ENCODE measurements around the gene JMJD1C.

DNA sequence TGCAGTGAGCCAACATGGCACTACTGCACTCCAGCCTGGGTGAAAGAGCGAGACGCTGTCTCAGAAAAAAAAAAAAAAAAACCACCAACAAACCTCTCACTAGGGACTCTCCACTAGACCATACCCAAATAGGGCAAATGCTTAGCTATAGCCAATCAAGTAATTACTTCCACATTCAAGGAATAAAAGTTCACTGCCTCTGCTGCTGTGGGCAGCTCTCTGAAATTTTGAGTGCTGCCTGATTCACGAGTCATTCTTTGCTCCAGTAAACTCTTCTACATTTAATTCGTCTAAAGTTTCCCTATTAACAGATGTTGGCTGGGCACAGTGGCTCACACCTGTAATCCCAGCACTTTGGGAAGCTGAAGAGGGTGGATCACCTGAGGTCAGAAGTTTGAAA lies 337.3 kb downstream of the JMJD1C start:
- TF ChIP-seq CTCF (IDR thresholded peaks at IDR 0.05; ENCODE audit: extremely low read depth in 1 of 2, insufficient read depth in 1 of 2, low read depth in 1 of 2, low read length in 2 of 2) (no peak), EZH2 (IDR thresholded peaks at IDR 0.05; ENCODE audit: borderline replicate concordance, low read depth, low read length, severe bottlenecking) (no peak), POLR2AphosphoS5 (IDR thresholded peaks at IDR 0.05; ENCODE audit: insufficient read depth, low read depth, low read length) (no peak), POLR2A (IDR thresholded peaks at IDR 0.05; ENCODE audit: low read depth, low read length) (no peak)
- TF ChIP-seq, protein P1, sequence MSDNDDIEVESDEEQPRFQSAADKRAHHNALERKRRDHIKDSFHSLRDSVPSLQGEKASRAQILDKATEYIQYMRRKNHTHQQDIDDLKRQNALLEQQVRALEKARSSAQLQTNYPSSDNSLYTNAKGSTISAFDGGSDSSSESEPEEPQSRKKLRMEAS (IDR thresholded peaks at IDR 0.05; ENCODE audit: insufficient read depth, insufficient read length) = no peak

Data from endothelial cell of umbilical vein (primary cell).